GM19463 (cell line): ENCODE data around the gene CFAP61.

ENCODE experiments used
- ATAC-seq: cut with Tn5 transposase; IDR thresholded peaks from one replicate; pipeline ENCODE4 v1.9.1; 2021; ENCODE audit warnings: mild to moderate bottlenecking, moderate library complexity; ENCODE audit not compliant: unreplicated experiment

CFAP61 gene

GRCh38 chr20:20391115-20391514 is 338.8 kb downstream of the CFAP61 start:
- no peak for ATAC-seq

- ATAC-seq: no peak
Measured at GRCh38 chr20:20391766-20392165, 339.4 kb downstream of the CFAP61 start.

GRCh38 chr20:20393207-20394120 is 341.1 kb downstream of the CFAP61 start:
- no peak for ATAC-seq

DNA sequence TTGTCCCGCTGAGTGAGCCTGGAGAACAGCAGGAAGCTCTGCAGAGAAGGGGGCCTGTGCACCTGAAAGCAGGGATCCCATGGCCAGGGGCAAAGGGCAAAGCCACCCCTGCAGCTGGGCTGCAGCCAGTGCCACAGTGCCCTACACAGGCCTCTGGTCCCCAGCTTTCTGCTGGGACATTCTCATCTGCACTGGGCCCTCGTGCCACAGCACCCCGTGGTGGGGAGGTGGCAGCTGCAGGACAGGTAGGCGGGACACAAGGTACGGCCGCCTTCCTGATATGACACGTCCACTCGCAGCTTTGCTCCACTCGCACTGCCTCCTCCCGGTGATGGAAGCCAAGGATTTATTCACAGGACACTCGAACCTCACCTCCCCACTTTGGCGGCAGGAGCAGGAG is 342.8 kb downstream of the CFAP61 start:
- no peak for ATAC-seq

- ATAC-seq: no peak
Measured at GRCh38 chr20:20395903-20396568, 343.7 kb downstream of the CFAP61 start.

DNA sequence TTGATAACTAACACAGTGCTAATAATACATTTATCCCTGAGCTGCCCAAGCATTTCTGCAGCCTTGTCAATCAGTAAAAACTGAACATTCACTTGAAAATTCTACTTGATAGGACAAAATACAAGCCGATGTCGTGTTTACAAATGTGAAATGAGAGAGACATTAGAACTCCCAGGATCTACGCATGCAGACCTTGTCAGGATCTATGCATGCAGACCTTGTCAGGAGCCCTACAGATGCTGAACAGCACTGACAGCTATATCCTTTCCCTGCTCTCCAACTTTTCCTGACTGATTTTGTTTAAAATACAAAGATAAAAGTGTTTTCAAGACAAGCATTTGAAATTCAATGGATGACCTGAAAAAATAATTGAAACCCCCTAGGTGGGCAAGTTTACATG is 344.5 kb downstream of the CFAP61 start:
- ATAC-seq: no peak

DNA sequence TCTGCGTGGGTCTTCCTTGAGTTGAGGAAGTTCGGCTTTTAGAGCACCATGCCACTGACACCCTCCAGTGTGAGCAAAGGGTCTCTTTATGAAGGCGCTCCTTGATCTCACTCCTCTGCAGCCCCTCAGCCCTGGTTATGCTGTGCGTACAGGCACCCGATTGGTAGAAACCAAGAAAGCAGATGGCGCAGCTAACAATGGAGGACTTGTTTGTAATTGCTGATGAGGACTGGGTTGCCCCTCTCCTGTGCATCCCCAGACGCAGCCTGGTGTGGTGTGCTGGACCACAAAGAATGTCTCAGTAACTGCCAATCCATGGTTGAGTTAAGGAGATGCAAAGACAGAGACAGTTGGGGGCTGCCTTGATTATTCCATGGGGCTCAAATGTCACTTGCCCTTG is 345.8 kb downstream of the CFAP61 start:
- no peak for ATAC-seq

GRCh38 chr20:20399531-20400500 is 347.5 kb downstream of the CFAP61 start:
- ATAC-seq: no peak

GRCh38 chr20:20401991-20402390 is 349.7 kb downstream of the CFAP61 start:
- ATAC-seq: no peak

DNA sequence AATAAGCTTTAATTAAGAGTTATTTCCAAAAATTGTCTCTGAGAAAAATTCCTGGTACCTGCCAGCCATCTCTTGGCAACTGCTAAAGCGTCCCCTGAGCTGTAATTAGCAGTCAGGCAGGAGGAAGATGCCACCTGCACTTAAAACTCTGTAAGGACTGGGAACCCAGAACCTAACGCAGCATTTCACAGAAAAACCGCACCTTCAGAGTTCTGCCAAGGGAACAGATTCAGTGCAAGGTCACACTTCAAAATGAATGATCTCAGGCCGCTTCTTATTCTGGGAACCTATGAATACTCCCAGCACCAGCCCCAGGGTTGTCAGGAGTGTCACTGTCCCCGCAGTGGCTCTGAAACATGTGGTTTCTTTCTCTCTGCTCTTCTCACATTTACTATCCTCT is 352.3 kb downstream of the CFAP61 start:
- ATAC-seq: no peak

DNA sequence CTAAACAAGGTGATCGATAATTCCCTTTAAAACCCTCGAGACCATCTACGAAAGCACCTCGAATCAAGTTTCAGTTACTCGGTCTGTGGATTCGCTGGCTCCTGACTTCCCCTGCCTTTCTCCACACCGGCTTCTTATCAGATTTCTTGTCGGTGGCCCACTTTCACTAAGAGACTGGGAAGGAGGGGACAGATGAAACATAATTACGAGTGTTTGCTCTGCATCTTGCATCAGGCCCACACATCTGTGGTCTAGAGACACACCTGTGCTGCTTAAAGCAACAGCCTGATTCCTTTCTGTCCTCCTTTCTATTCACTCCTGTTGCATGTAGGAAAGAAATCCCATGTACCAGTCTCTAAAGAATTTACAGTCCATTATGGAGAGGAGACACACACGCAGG is 353.3 kb downstream of the CFAP61 start:
- ATAC-seq: no peak

DNA sequence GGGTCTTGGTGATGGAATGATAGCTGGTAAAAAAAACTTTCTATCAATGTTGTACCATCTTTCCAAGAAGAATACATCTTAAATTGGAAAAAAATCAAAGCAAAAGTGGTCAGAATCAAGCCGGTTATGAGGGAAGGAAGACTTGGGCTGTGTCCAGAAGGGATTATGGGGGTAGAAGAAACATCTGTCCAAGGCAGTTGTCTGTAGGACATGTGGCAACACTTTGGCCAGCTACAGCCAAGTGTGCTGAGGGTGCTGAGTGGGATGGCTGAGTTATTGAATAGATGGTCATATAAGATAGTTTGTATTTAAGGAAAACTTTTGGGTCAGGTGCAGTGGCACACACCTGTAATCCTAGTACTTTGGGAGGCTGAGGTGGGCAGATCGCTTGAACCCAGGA is 354.0 kb downstream of the CFAP61 start:
- ATAC-seq: no peak

GRCh38 chr20:20407891-20408805 is 355.8 kb downstream of the CFAP61 start:
- ATAC-seq: no peak

DNA sequence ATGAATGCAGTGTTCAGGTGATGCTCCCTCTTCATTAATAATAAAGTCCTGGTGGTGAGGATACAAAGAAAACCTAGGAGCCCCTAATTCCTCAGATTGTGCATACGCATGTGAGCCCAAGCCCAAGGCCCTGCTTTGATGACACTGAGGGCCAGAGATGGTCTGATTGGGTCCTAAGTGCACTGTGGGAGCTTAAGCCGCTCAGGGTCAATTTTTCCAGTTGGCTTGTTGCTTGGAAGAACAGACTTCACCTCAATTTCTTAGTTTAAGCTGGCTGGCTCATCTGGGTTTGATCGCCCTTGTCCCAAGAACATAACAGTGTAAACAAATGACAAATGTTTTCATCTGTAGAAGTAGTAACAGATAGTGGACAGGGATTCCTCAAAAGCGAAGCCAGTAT is 357.0 kb downstream of the CFAP61 start:
- no peak for ATAC-seq
